Measurements from ENCODE around the gene SDC3.

Gene SDC3

DNA sequence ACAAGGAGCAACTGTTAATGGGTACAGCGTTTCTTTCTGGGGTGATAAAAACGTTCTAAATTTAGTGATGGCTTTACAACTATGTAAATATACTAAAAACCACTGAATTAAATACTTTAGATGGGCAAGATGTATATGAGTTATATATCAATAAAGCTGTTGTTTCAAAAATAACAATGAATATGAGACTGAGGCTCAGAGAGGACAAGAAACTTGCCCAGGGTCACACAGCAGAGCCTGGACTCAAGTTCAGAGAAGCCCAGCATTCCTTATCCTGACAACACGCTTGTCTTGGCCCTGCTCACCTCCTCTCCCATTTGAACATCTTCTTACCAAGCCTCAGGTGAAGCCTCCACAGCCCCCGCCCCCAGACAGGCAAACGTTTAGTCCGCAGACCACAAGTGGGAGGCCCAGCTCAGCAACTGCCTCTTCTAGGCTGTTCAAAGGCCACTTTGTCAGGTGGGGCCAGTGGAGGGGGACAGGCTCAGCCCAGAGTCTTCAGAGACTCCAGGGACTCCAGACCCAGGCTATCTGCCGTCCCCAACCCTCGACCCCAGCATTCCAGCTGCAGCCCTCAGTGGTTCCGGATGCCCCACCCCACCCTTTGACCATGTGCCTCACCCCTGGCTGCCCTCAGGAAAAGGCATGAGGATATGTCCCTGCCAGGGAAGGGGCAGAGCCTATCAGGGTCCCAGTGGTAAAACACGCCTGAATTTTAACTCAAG is 17.9 kb downstream of the SDC3 start:
- no peak for DNase-seq (ENCODE audit: low spot score)
- no peak for FAIRE-seq

DNA sequence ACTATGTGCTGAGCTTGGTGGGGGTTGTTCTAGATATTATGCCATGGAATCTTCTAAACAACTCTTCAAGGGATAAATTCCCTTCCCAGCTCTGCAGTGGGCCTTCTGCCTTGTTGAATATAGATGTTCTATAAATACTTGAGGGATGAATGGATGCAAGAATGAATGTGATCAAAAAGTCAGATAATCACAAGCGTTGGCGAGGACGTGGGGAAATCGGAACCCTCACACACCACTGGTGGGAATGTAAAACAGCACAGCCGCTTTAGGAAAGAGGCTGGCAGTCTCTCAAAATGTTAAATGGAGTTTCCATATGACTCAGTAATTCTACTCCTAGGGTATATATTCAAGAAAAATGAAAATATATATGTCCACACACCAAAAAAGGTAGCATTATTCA is 19.0 kb downstream of the SDC3 start:
- no peak for FAIRE-seq
- DNase-seq (ENCODE audit: low spot score), result no peak

DNA sequence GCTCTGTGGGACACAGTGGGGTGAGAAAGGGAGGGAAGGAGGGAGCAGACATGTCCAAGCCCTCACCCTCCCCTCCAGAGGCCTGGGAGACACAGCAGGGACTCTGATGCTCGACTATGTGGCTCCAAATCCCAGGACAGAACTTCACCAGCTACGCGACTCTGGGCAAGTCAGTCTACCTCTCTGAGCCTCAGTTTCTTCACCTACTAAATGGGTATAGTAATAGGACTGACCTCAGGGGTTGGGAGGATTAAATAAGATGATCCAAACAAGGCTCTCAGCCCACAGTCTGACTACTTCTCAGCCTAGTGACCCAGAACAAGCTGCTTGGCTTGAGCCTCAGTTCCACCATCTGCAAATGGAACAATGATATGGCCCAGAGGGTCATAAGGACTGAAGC is 19.6 kb downstream of the SDC3 start:
- FAIRE-seq (no peak), DNase-seq (ENCODE audit: low spot score) (no peak)

DNA sequence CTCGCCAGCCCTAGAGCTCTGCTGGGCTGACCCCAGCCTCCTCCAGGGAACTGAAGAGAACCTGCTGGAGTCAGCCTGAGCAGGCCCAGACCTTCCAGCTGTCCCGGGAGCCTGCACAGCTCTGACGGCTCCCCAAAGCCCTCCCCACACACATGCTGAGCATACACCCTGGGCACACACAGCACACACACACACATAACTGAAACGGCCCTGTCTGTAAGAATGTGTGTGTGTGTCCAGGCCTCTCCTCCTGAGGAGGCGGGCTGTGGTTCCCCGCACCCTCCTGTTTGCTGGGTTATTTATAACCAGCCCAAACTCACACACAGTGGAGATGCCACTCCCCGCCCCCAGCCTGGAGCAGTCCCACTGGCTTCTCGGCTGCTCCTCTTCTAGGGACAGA is 20.2 kb downstream of the SDC3 start:
- DNase-seq (ENCODE audit: low spot score), result peak; percentile 35
- no peak for FAIRE-seq

DNA sequence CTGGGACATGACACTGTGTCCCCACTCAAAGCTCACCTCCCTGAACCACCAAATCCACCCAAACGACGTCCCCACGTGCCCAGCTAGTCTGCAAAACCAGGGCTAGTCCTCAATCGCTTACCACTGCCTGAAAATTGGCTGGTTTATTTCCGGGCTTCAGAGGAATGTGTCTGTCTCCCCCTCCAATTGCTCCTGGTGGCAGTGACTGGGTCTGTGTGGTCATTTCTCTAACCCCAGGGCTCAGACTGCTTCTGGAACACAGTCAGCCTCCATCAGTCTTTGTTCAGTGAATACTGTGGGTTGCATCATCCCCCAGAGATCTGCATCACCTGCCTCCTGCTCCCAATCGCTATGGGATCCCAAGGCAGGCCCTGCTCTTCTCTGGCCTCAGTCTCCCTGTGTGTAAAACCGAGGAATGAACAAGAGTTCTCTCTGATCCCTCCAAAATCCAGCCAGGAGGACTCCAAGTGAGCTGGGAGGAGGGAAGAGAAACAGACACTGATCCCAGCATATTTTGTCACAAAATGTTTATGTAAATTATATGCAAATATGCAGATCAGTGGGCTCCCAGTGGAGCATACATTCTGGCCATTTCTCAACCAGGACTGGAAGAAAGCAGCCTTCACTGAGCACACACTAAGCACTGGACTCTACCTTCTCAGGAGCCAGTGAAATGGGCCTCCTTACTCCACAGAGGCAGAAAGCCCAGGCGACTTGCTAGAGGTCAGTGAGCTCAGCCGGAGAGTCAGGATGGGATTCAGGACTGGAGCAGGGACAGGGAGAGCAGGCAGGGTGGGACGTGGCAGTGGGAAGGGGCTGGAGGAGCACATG is 20.9 kb downstream of the SDC3 start:
- DNase-seq (ENCODE audit: low spot score) (peak; percentile 38), FAIRE-seq (no peak)

DNA sequence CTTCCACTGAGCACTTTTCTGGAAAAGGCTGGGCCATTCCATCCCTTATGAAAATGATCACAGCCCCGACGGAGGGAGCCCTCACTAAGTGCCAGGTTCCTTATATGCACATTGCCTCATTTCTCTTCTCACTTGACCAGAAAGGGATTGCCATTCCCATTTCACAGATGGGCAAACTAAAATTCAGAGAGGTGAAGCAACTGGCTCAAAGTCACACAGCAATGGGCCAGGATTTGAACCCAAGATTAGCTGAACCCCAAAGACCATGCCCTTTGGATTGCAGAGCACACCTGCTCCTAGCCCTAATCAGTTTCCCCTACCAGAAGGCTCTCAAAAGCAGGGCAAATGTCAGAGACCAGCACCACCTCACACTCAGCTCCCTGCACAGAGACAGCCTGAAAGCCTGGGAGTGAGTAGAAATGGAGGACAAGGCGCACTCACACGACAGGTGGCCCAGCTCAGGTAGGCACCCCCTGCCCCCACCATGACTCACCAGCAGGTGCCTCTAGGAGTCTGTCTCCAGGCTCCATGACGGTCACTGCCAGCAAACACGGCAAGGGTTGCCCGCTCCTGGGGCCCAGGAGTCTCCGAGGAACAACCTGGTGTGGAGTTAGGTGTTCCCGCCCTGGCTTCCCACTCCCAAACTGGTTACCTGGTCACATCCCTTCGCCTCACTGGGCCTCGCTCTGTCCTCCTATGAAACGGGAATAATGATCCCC is 21.7 kb downstream of the SDC3 start:
- peak; percentile 35 for FAIRE-seq
- DNase-seq (ENCODE audit: low spot score), result no peak

DNA sequence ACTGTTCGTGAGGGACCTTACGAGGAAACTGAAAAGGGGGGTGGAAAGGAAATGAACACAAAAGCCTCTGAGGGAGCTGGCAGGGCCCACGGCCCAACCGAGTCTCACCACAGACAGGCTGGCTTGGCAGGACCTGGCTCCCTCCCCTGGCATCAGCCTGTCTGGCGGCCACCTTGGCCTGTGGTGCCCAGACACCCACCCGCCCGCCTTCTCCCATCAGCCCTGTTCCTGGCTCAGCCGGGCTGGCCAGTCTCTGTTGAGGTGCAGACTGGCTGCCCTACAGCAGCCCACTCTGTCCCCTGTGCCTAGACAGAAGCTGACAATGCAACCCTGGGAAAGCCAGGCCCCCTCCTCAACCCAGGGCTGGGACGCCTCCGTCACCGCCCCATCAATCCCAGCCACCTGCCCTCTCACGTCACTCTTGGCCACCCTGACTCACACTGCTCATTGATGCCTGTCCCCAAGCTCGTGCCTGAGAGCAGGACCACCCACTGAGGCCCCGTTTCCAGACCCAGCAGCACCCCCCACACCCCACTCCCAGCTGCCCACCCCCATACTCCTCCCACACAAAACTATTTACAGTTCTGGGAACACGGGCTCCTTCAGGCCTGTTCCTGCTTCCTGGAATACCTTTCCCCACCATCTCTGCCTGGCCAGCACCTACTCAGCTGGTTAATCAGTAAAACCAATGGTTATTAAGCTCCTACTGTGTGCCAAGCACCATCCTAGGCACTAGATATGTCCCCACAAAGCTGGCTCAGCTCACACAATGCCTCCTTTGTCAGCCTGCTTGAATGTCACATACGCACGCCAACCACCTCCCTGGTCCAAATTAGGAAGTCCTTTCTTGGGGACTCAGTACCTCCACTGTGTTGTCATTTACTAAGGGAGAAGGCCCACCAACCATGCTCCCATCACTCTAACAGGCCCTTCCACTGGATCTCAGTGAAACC is 22.7 kb downstream of the SDC3 start:
- DNase-seq (ENCODE audit: low spot score) (no peak), FAIRE-seq (peak; percentile 9)

DNA sequence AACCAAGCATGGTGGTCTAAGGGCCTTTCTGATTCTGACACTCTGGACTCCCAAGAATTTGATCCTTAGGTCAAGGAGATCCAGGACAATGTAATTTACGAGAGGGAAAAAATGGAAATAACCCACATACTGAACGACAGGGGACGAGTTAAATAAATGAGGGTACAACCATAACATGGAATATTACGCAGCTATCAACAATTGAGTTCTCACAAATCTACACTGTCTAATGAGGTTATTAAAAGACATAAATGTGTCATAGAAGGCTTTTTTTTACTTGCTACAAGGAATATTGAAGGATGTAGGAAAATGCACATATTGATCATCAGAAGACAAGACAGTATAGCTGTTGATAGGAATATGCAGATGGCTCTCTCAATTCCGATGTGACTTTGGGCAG is 23.8 kb downstream of the SDC3 start:
- no peak for FAIRE-seq
- no peak for DNase-seq (ENCODE audit: low spot score)

DNA sequence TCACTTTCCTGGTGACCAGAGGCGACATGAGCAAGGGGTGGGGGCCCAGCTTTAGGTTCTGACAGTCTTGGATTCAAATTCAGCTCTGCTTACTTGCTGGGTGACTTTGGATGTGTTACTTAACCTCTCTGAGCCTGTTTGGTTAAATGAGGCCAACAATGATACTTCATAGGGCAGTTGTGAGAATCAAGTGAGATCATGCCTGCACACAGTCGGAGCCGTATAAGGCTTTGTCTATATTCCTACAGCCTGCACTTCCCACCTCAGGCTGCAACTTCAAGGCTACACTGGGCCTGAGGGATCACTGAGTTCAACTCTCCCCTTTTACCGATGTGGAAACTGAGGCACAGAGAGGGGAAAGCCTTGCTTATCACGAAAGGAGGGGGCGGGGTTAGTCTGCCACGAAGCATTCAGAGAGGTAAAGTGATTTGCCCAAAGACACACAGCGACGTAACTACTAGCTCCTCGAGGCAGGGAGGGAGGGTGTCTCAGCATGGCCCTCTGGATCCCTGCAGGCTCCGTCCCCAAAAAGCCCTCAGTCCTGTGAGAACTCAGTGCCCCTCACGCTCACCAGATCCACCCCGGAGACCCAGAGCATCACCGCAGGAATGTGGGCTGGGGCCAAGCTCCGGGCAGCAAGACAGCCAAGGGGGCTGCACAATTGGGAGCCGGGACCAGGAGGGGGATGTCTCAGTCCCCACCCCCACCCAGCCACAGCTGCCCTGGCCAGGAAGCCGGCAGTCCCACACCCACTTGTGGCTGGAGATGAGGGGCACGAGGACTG is 25.0 kb downstream of the SDC3 start:
- FAIRE-seq (no peak), DNase-seq (ENCODE audit: low spot score) (no peak)

DNA sequence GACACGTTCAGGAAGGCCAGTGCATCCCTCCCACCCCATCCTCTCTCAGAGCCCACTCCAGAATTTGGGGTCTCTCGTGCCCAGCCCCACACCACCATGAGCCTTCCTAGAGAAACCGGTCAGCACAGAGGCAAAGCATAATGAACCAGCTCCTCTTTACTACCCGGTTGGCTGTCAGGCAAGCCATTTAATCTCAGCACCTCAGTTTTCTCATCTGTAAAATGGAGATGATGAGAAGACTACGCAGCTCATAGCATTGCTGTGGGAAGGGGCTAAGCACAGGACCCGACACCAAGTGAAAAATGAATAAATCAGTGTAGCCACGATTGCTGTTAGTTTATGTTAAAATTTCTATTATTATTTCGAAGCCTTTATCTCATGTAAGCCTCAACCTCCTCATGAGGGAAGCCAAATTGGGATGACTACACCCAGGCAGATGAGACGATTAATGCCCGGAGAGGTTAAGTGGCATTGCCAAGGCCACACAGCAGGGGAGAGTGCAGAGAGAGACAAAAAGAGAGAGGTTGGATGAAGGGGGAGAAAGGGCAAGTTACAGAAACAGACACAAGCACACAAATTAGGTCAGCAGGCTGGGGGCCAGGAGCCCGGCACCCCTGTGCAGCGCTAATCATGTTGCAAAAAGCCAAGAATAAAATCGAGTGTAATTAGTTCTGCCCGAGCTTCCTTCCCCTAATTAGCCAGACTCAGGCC is 25.7 kb downstream of the SDC3 start:
- no peak for DNase-seq (ENCODE audit: low spot score)
- FAIRE-seq, result no peak

DNA sequence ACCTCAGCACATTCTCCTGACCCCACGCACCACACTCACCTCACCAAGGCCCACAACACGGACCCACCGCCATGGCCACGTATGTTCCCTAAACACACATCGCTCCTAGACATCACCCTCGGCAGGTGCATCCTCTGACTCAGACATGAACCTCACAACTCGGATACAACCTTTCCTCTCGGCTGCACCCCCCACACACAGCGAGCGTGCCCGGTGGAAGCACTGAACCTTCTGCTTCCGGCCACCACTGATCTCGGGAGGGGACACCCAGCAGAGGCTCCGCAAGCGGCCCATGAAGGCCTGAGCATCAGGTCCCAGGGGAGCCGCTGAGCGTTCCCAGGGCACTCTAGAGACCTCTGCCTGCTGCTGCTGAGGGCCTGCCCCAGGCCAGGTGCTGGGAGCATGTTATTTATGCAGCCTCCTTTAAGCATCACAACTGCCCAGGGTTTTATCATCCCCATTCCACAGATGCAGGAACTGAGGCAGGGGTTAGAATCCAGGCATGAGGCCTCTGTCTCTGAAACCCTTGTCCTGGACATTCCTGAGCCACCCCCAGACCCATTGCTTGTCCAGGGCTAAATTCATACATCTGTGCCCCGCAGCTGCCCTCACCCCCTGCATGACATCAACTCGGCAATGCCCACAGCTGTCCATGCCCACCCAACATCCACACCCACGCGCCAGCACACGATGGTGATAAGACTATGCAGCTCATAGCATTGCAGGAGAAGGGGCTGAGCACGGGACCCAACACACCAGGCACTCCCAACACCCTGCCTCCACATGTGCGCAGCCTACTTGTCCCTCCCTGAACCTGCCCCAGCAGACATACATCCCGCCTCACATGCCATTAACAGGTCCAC is 27.0 kb downstream of the SDC3 start:
- DNase-seq (ENCODE audit: low spot score), result no peak
- FAIRE-seq, result no peak

DNA sequence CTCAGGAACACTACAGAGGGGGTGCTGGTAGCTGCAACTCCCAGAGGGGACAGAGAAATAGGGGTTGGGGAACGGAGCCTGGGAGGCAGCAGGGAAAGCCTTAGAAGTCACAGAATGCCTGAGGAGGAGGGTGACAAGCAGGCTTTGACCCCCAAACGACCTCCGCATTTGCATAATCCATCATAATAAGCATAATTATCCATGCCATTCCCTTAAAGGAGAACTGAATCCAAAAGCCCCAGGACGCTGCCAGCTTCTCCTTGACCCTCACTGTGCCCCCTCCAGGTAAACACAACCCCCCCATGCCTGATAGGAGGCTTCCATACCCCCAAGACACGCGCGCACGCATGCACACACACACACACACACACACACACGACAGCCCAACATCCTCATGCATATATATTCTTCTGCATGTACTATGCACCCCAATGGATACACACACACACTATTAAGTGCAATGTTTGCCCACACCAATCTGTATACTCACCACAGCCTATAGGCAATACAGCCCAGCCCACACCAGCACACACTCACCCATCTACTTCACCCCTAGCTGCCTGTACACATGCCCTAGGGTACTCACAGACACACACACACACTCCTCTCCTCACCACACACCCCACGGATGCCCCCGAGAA is 27.8 kb downstream of the SDC3 start:
- DNase-seq (ENCODE audit: low spot score) (no peak), FAIRE-seq (peak; percentile 35)

DNA sequence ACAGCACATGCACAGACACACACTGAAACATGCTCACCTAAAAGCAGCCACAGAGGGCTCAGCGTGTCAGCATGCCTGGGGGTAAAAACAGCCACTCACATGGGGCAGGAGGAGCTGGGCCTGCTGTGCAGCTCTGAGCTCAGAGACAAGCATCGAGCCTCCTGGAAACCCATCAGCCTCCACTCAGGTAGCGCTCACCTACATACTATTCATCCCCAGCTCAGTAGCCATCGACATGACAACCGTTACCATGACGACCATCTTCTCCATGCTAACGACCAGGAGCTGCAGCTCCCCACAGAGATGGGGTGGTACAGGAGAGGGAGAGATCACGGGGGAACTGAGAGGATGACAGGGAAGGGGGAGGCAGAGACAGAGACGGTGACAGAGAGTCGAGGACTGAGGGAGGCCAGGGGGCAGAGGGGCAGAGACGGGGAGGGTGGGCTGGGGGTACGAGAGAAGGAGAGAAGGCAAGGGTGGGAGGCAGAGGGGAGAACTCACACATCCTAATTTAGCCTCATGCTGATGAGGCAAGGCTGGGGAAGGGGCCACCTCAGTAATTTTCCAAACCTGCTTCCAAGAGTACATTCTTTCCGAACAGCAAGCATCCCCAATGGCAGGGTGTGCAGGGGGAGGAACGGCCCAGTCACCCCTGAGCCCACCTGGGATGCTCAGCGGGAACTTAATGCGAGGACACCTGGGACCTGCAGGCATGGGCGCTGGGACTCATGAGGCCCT is 28.4 kb downstream of the SDC3 start:
- DNase-seq (ENCODE audit: low spot score) (no peak), FAIRE-seq (no peak)

DNA sequence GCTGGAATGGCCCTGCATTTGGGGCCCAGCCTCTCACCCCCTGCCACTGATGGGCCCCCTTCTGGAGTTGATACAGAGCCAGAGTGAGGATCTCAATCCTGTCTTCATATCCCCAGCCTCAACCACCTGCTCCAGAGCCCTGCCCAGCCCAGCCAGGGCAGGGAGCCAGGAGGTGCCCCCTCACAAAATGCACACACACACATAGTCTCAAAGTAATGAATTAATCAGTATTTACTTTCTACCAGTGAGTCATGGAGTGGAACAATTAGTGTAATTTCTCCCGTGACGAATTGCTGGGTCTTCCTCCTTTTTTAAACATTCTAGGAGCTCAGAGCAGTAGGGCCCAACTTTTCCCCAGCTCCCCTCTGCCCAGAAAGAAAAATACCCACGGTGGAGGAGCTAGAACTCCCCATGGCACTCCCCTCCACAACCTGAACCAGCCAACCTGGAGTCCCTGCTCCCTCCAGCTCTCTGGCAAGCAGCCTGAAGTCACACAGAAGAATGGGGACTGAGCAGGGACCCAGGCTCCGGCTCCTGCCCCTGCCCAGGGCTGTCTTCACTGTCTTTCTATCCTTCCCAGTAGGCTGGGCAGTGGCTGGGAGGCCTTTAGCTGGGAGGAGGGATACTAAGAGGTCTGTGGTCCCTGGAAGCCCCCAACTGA is 29.3 kb downstream of the SDC3 start:
- FAIRE-seq, result no peak

DNA sequence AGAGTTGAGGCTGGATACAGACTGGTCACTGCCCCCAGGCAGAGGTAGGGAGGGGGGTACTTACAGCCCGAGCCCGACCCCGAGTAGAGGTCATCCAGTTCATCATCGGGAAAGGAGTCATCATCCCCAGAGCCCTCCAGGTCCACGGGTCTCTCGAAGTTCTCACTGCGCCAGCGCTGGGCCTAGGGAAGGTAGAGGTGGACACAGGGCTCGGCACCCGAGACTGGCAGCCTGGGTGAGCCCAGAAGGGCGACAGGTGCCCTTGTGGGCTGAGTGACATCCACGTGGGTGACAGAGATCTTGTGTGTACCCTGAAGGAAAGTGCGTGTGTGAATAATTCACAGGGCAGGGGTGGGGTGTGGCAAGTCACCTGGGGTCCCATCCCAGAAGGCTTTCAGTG is 30.0 kb downstream of the SDC3 start:
- DNase-seq (ENCODE audit: low spot score), result no peak
- no peak for FAIRE-seq

More for the DNA sequence above, 29.3 kb downstream of the SDC3 start:
- no peak for DNase-seq (ENCODE audit: low spot score)

DNA sequence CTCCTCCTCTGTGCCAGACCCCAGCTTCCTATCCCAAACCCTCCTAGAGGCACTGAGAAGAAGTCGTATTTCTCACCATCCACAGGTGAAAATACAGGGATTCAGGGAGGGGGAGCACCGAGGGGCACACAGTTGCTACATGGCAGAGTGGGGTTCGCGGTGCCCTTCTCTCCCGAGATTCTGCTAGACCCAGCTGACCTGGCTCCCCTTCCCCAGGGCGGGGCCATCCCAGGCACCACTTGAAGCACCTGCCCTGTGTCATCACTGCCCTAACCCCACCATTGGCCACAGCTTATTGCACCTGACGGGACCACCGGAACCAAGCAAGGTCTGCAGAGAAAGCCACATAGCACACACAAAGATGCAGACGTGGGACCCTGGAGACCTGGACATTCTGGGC is 30.5 kb downstream of the SDC3 start:
- FAIRE-seq, result no peak
- DNase-seq (ENCODE audit: low spot score), result no peak

Measured in urothelium cell line (cell line).